ENCODE results near the gene GP1BA.

- no peak for TF ChIP-seq CTCF (IDR thresholded peaks at IDR 0.05)
- TF ChIP-seq EZH2 (IDR thresholded peaks at IDR 0.05; ENCODE audit: borderline replicate concordance, insufficient read depth, low read depth, low read length, poor library complexity, severe bottlenecking): no peak
Observed at GRCh38 chr17:4960279-4960922, 28.3 kb downstream of the GP1BA start.

All from B cell (primary cell).